HG02870 (cell line): Measurements from ENCODE around the gene KRT38.
"Not testable (repeated sequence)": the region's sequence is repeated elsewhere in the genome, so short reads cannot be mapped to it uniquely, and the experiment has no call there.

Experiments used
- ATAC-seq: cut with Tn5 transposase; IDR thresholded peaks from one replicate; pipeline ENCODE4 v1.9.1; 2021; ENCODE audit warnings: mild to moderate bottlenecking, moderate library complexity; ENCODE audit not compliant: unreplicated experiment

Gene KRT38

DNA sequence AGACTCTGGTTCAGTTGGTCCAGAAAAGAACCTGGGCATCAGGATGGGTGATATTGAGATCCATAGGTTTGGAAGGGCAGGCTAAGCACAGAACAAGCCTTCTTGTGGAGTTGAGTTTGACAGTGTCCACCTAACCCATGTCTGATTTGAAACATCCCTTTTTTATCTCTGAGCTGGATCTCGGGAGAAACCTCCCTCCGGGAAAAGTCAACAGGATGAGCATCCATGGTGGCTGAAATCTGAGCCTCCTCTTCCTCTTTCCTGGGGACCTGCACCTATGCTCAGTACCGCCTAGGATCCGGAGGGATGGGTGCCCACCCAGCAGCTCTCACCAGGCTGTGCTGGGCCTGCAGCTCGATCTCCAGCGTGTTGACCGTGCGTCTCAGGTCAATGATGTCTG lies 23.0 kb upstream of the KRT38 start:
- ATAC-seq: no peak

DNA sequence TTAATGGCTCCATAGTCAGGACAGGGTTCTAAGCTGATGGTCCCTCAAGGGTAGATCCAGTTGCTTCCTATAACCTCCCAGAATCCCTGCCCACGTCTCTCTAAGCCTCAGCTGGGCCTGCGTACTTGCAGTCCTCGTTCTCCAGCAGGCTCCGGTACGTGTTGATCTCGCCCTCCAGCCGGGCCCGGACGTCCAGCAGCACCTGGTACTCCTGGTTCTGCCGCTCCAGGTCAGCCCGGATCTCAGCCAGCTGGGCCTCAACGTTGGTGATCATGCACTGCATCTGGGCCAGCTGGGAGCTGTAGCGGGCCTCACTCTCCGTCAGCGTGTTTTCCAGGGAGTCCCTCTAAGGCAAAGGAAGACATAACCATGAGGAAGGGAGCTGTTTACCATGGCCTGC lies 21.9 kb upstream of the KRT38 start:
- ATAC-seq: no peak

DNA sequence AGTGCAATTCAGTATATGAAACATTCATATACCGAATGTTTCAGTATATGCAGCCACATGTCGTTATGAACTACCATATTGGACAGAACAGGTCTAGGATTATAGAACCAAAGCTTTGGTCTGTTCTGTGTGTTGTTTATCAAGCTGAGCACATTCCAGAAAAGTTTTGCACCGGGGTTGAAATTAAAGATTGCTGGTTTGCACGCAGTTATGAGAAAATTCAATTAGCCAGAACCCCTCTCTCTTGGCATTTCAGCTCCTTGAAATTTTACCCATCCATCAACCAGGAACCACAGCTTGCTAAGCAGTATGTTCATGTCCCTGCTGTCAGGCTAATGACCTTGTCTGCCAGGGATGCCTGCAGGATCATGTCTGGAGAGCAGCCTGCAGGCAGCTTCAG lies 16.9 kb upstream of the KRT38 start:
- no peak for ATAC-seq

DNA sequence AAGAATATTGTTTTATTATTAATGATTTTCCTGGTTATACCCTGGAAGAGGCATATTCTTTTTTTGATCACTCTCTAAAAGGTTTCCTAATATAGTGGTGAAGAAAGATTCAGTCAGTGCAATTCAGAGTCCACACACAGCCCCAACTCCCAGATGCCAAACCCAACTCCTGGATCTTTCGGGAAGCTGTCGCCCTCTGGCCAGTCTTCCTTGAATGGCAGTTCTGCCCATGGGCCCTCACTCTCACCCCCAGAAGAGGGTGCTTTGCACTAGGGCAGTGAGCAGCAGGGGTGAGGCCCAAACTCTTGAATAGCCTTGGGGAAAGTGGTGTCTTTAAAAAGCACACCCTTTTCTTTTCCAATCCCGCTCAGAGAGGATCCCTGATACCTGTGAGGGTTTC lies 15.4 kb upstream of the KRT38 start:
- no peak for ATAC-seq

DNA sequence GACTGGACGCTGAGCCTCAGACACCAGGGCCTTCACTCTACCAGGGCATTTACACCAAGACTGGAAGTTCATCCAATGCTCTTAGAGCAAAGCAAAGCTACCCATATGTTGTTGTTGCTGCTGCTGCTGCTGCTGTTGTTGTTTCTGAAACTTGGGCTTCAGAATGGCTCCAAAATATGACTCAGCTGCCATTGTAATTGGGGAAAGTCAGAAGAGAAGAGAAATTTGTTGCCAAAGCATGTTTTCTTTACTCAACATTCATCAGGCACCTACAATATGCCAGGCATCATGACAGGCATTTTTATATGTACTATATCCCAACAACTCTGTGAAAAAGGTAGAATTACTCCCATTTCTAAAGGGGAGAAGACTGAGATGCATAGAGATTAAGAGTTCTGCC lies 14.5 kb upstream of the KRT38 start:
- no peak for ATAC-seq

DNA sequence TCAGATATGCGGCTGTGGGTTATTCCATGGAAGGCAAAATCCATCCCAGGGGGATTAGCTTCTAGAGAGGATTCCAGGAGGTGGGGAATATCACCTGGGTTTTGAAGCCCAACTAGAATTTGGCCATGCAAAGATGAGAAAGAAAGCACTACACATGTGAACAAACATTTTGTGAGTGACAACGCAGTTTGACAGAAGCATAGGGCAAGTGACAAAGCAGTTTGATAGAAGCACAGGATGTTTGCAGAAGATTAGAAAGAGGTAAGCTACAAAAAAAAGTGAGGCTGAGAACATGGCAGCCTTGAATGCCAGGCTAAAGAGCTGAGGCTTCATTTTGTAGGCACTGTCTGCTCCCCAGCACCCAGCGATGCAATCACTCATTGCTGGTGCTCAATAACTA lies 12.3 kb upstream of the KRT38 start:
- no peak for ATAC-seq

DNA sequence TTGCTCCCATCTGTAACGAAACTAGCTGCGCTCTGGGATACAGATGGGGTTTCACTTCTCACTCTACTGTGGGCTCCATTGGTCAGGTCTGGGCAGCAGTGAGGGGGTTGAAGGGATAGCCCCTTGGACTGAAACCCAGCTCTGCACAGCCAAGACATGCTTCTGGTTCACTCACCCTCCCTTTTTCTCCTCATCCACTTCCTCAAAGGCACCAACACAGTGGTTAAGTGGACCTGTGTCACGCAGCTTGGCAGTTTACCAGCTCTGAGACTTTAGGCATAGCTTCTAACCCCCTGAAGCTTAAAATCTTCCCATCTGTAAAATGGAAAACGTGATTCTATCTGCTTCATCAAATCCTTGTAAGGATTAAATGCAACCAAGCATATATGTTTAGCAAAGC lies 11.5 kb upstream of the KRT38 start:
- no peak for ATAC-seq

DNA sequence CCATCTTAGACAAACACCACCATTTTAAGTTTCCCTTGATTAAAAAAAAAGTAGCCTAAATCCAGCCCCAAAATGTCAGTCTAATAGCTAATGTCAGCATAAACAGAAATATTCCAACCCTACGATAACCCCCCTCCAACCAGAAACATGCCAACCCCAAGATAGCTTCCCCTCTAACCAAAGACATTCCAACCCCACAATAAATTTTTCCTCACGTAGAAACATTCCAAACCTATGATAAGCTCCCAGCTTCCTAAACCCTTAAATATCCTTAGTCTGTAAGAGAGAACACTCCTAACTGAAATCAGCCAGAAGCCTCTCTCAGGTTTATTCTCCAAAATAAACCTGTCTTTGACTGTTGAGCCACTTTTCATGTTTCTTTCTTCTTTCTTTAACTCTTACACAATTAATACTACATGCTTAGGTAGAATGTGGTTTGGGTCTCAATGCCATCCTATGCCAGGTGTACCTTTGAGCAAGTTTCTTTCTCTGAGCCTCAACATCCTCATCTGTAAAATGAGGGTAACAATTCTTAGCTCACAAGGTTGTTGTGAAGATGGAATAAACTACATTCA lies 10.5 kb upstream of the KRT38 start:
- no peak for ATAC-seq

DNA sequence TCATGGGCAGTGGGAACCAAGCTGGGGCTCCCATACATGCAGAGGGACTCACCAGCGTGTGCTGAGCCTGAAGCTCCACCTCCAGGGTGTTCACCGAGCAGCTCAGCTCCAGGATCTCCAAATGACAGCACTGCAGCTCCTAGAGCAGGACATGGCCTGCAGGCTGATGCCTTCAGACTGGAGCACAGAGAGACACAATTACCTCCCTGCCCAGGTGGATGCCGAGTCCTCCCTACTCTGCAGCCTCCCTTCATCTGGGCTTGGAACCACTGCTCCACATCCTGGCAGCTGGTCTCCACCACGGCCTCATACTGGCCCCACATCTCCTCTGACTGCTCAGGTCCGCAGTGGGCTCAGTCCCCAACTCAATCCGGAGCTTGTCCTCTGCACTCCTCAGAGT lies 8.2 kb upstream of the KRT38 start:
- ATAC-seq: no peak

DNA sequence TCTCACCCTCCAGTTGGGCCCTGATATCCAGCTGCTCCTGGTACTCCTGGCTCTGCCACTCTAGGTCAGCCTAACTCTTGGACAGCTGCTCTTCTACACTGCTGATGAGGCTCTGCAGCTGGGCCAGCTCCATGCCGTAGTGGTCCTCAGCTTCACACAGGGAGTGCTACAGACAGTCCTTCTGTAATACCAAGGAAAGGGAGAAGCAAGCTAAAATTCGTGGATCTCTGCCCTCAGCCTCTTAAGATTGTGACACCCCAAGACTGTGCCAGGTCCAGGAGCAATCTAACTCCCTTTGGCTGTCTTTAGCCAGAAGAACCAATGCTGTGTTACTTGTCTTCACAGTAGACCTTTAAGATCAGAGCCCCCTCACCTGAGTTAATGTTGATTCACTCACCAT lies 7.7 kb upstream of the KRT38 start:
- no peak for ATAC-seq

DNA sequence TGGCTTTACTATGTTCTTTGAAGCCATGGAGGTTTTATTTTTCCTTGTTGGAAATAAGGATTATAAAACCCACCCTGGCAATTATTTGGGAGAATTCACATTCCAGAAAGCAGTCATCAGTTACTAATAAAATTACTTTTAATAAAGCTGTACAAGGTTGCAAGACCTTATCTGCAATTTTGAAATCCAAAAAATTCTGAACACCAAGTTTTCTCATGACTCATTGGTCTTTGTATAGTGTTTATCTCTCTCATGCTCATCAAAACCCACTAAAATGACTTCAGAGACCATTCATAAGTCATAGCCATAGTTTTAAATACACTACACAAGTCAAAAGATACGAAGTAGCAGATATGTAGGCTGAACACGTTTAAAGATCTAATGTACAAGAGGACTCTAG lies 6.0 kb upstream of the KRT38 start:
- no peak for ATAC-seq

DNA sequence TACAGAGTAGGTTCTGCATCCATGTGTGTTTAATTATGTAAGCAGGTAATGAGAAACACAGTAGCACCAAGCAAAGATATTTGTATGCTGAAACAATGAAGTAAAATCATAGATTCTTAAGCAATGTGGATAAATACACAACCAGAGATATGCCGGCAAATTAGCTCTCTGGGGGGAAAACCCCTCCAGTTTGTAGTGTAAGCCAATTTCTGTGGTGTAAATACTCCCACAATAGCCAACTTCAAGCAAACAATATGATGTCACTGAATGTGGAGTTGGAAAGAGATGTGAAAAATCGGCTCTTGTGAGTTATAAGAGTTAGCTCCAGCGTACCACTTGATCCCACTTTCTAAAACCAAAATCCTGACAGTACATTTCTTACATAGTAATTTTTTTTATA lies 3.9 kb upstream of the KRT38 start:
- no peak for ATAC-seq

DNA sequence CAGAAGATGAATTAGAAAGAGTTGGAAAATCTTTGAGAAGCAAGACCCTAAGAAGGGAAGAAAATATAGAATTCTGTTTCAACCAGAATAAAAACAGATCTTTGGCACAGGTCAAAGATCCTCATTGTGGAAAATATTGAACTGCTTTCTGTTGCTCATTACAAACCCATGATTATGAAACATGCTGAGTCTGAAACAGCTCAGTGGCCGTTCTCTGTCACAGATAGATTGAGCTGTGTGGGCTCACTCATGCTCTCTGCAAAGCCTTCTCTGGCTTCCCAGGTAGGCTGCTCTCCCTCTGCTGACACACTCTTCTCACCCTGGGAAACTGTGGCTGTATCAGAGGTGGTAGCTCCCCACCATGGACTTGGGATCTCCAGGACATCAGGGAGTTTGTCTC lies 3.4 kb upstream of the KRT38 start:
- no peak for ATAC-seq

DNA sequence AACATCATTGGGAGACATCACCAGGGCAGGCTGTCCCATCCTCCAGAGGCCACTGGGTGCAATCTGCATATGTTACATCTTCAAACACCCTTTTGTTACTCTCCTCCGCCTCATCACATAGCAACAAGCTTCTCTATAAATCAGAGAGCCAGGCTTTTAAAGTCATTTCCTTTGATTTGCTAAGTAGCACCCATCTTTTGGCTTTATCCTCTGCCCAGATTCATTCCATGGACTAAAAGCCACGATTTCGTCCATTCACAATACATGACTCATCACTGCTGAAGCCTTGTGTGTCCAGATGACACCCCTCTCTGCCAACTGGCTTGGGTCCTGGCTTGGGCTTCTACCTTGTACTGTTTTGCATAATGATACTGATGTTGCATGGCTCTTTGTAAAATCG lies 2.0 kb upstream of the KRT38 start:
- no peak for ATAC-seq

DNA sequence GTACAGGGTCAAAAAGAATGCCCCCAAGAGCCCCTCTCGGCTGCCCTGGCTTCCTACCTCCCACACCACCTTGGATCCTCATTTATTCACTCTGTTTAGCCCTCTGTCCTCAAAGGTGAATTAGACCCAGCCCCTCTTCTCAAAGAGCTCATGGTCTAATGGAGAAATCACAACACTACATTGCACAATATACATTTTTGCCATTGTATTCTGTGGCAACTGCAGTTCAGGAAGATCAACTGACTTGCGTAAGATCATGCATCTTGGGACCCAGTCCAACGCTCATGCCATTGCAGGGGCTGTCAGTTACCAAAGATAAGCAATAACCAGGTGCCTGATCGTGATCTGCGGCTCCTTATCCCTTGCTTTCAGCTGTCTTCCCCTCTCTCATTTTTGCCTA lies 1.4 kb downstream of the KRT38 start:
- no peak for ATAC-seq

DNA sequence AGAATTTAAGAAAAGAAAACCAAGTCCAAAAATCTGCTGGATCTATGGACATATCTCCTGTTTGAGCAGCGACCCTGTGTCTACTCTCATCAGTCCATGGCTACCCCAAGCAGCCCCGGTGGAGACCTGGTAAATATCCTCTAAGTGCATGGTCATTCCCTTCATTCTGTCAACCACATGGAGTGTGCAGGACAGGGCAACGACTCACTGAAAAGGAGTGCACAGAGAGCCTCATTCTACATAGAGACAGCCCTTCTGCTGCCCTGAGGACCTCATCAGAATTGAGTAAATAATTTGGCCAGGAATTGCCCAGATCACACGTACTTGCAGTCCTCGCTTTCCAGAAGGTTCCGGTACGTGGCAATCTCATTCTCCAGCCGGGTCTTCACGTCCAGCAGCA lies 3.0 kb downstream of the KRT38 start:
- ATAC-seq: no peak

DNA sequence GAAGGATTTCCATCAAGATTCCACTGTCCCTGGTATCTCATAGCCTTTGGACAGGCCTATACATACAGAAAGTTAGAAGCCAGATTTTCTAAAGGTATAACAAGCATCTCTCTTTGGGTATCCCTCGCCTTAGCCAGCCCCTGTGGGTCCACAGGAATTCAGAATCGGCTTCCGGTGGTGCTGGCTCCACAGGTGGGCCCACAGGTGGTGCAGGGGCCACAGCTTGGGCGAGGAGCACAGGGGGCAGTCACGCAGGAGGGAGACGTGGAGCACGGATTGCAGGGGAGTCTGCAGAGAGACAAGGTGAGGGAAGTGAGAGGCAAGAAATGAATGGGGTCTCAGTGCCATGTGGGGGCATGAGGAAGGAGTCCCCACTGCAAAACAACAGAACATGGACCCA lies 3.5 kb downstream of the KRT38 start:
- ATAC-seq: no peak

DNA sequence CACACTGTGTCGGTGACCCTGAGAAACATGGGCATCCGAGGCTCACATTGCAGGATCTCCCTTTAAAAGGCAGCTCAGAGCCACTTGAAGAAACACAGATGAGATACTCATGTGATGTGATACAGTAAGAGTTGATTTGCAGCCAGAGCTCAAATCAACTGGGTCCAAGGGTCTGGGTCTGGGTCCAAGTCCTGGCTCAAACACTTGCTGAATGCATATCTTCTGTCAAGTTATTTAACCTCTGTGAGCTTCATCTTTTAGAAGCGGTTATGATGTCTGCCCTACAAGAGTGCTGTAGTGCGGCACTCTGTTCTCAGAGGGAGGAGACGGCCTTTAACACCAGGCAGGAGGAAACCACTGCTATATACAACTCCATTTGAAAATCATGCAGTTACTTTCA lies 6.4 kb downstream of the KRT38 start:
- ATAC-seq: no peak

DNA sequence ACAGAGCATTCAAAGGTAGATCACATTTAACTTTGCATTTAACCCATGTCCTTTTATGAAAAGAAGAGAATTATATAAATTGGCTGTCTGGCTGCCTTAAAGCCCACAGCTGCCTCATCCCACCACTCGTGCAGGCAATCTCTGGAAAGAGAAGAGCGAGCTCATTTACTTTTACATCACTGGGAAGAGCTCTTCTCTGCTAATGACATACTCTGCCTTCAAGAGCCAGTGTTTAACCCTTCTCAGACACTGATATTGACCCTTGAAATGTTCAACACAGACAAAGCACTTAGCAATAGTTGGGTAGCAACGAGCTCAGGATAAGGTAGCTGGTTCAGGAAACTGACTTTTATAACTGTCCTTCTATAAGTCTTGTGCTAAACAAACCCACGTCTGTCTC lies 6.8 kb downstream of the KRT38 start:
- no peak for ATAC-seq

DNA sequence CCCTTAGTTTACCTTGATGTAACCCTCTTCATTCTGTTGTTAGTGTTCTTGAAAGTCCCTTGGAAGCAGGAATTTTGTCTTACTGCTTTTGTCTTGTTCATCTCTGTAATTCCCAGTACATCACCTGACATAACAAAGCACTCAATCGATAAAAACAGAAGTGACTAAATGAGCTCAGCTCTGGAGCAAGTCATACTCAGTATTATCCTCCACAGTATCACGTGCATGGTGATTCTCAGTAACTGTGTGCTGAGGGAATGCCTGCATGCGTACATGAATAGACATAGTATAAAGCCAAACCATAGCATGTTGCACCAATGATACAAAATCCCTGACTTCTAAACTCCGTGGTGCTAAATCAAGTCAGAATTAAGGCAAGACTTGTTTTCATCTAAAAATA lies 7.2 kb downstream of the KRT38 start:
- no peak for ATAC-seq

DNA sequence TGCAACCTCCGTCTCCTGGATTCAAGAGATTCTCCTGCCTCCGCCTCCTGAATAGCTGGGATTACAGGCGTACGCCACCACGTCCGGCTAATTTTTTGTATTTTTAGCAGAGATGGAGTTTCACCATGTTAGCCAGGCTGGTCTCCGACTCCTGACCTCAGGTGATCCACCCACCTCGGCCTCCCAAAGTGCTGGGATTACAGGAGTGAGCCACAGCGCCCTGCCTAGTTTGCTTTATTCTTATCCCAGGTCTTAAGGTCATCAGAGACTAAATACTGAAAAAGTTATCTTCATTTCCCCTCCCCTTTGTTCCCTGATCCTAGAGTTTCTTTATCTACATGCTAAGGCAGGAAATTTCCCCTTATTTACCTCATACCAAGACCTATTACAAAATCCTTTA lies 10.4 kb downstream of the KRT38 start:
- ATAC-seq: not testable (repeated sequence)

DNA sequence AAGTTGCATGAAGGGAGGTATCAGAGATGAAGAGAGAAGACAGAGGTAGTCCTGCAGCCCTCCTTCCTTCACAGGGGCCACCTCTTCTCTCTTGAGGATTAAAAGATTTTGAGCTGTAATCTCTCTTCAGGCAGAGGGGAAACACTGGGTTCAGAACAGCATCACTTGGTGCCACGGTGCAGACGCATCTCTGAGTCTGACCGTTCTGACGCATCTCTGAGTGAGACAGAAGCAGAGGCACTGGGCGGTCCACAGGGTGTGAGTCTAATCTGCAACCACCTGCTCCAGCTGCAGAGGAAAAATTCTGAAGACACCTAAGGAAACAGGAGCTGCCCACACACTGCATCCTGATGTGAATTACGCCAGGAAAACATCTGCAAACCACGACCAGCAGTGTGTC lies 11.1 kb downstream of the KRT38 start:
- ATAC-seq: no peak

DNA sequence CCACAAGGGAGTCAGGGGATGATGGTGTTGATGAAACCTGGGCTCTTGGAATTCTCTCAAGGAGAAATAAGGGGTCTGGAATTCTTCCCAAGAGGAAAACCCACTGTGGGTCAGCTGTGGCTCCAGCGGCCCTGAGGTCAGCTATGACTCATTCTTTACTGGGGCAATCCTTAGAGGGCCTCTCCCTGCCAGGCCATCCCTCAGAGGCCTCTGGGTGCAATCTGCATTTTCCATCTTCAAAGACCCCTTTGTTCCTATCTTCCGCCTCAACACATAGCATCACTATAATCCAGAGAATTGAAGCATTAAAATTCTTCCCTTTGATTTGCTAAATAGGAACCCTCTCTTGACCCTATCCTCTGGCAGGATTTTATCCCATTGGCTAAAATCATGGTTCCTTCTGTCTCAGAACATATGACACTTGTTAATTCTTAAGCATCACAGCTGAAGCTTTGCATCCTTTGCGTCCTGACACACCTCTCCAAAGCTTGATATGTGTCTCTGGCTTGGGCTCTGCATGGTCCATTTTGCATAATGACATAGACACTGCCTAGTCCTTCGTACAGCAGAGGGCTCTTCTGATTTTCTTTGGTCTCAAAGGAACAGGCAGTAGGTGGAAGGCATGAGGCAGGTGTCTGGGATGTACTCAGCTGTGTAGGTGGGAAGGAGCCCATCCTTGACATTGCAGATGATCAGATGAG lies 12.0 kb downstream of the KRT38 start:
- ATAC-seq: no peak
